Natural killer cell (primary cell): ENCODE results near the gene GJD4. TPM values are rescaled to one million over a fixed set of nuclear protein-coding genes. Genes with fewer than 3 reads are reported as not detected.

Experiments
- ATAC-seq, 3 donors: fragments of 150-1000 bp in 2 of 3; fragments of 200-7000 bp in 1 of 3; cut with Tn5 transposase; 1 replicate in 1 of 3; 2 replicates in 2 of 3; pipeline ENCODE4 v1.10.0; 2021; ENCODE audit warnings: mild to moderate bottlenecking in 2 of 3, moderate library complexity in 2 of 3
- DNase-seq, 2 donors: peaks; one replicate each; pipeline versions ENCODE4 v3.0.0 to v3.0.0-alpha.2; 2013 to 2021; ENCODE audit warnings: mixed read lengths in 1 of 2
- H3K27ac ChIP-seq: one replicate; pipeline ENCODE4 v1.5.1; 2013; ENCODE audit warnings: mild to moderate bottlenecking, low read length
- H3K27me3 ChIP-seq: one replicate; pipeline ENCODE4 v1.6.1; 2013; ENCODE audit warnings: low read length; ENCODE audit not compliant: control insufficient read depth, insufficient read depth
- H3K36me3 ChIP-seq: one replicate; pipeline ENCODE4 v1.6.1; 2013; ENCODE audit warnings: low read length; ENCODE audit not compliant: control insufficient read depth, insufficient read depth
- H3K4me1 ChIP-seq: one replicate; pipeline ENCODE4 v1.6.1; 2013; ENCODE audit warnings: low read length; ENCODE audit not compliant: control insufficient read depth, insufficient read depth
- H3K4me3 ChIP-seq: one replicate; pipeline ENCODE4 v1.5.1; 2013; ENCODE audit warnings: low read length
- H3K9me3 ChIP-seq: one replicate; pipeline ENCODE4 v1.6.1; 2013; ENCODE audit warnings: low read length; ENCODE audit not compliant: control insufficient read depth, insufficient read depth
- H3K27ac Mint-ChIP-seq, 2 donors: one replicate each; pipeline ENCODE4 v1.8.0; 2022; ENCODE audit warnings: mild to moderate bottlenecking in 2 of 2, mixed read lengths in 2 of 2, moderate library complexity in 1 of 2
- H3K27me3 Mint-ChIP-seq, 2 donors: one replicate each; pipeline ENCODE4 v1.8.0; 2022; ENCODE audit warnings: low read depth in 2 of 2, mixed read lengths in 2 of 2
- H3K36me3 Mint-ChIP-seq: one replicate; pipeline ENCODE4 v1.8.0; 2022; ENCODE audit warnings: mixed read lengths
- H3K4me1 Mint-ChIP-seq, 2 donors: one replicate each; pipeline ENCODE4 v1.8.0; 2022; ENCODE audit warnings: mixed read lengths in 2 of 2
- H3K4me3 Mint-ChIP-seq: one replicate; pipeline ENCODE4 v1.8.0; 2022; ENCODE audit warnings: mild to moderate bottlenecking, moderate library complexity, mixed read lengths
- H3K9me3 Mint-ChIP-seq, 2 donors: one replicate each; pipeline ENCODE4 v1.8.0; 2022; ENCODE audit warnings: mixed read lengths in 2 of 2
- CTCF ChIP-seq: fragments of 200-600 bp; IDR thresholded peaks from one replicate; pipeline ENCODE4 v1.8.0; 2022; ENCODE audit warnings: antibody characterized with exemption
- WGBS: methylation state at CpG from one replicate; pipeline ENCODE4 v1.1.7; 2013; ENCODE audit warnings: missing lambda C conversion rate; ENCODE audit not compliant: insufficient coverage; 5-methylcytosine and 5-hydroxymethylcytosine counted together
- intact Hi-C: fragments of 100-400 bp; cut with micrococcal nuclease; formaldehyde crosslinking; loops from one replicate; pipeline ENCODE4 v1.14.2; 2022
- total RNA-seq, 4 donors: library from RNA; stranded (reverse); fragments of 120-200 nt in 1 of 4; gene quantifications; one replicate each; pipeline versions ENCODE4 v1.2.3 to v1.2.4, GENCODE V29; 2013 to 2022

GJD4 gene
- total RNA-seq, 3 donors from 2014 or later (not counting 1 experiment from before 2014, with no cell fraction given), result not detected

GRCh38 chr10:35594115-35595079 is 10.7 kb upstream of the GJD4 start:
- Histone ChIP-seq H3K27me3 (no peaks in the 10 kb centered on the region), H3K4me1 (no peaks in the 10 kb centered on the region), H3K36me3 (no peaks in the 10 kb centered on the region), H3K4me3 (no peak overlapping the region), H3K9me3 (no peaks in the 10 kb centered on the region), H3K27ac (no peak overlapping the region)
- H3K36me3 Mint-ChIP-seq, result peaks cover 7% of the 10 kb centered on the region
- no peak overlapping the region for H3K27ac Mint-ChIP-seq
- no peaks in the 10 kb centered on the region for H3K4me1 Mint-ChIP-seq
- H3K27me3 Mint-ChIP-seq, result peaks cover 9 to 16% of the 10 kb centered on the region in 2 donors
- intact Hi-C loops, result no loop called here
- DNase-seq (no peak), ATAC-seq (no peak)
- H3K4me3 Mint-ChIP-seq, result no peak overlapping the region
- H3K9me3 Mint-ChIP-seq, result peaks cover 2% of the 10 kb centered on the region in 2 donors
- no peak for TF ChIP-seq CTCF
- WGBS, result 74% methylated on average over 14 of the region's 14 CpGs

- H3K4me3 Mint-ChIP-seq, result no peak overlapping the region
- no peak for ATAC-seq
- no peak for DNase-seq
- Histone ChIP-seq H3K36me3 (no peaks in the 10 kb centered on the region), H3K4me1 (no peaks in the 10 kb centered on the region), H3K9me3 (no peaks in the 10 kb centered on the region), H3K4me3 (no peak overlapping the region), H3K27ac (no peak overlapping the region), H3K27me3 (no peaks in the 10 kb centered on the region)
- H3K27ac Mint-ChIP-seq, result no peak overlapping the region
- peaks cover 13 to 16% of the 10 kb centered on the region in 2 donors for H3K27me3 Mint-ChIP-seq
- H3K4me1 Mint-ChIP-seq, result no peaks in the 10 kb centered on the region
- intact Hi-C loops, result no loop called here
- peaks cover 7% of the 10 kb centered on the region for H3K36me3 Mint-ChIP-seq
- TF ChIP-seq CTCF, result no peak
- peaks cover 2% of the 10 kb centered on the region in 2 donors for H3K9me3 Mint-ChIP-seq
- 63% methylated on average over 2 of the region's 3 CpGs for WGBS
These were observed 10.0 kb upstream of the GJD4 start for GRCh38 chr10:35595106-35595505.

- H3K27me3 ChIP-seq, result peaks cover 4% of the 10 kb centered on the region
- Mint-ChIP-seq H3K27me3 (peaks cover 3 to 20% of the 10 kb centered on the region in 2 donors), H3K4me3 (no peak overlapping the region), H3K9me3 (no peaks in the 10 kb centered on the region), H3K27ac (no peak overlapping the region), H3K4me1 (no peaks in the 10 kb centered on the region), H3K36me3 (no peaks in the 10 kb centered on the region)
- DNase-seq (no peak), ATAC-seq (no peak)
- H3K9me3 ChIP-seq, result no peaks in the 10 kb centered on the region
- H3K27ac ChIP-seq, result no peak overlapping the region
- TF ChIP-seq CTCF, result no peak
- H3K36me3 ChIP-seq, result no peaks in the 10 kb centered on the region
- no peak overlapping the region for H3K4me3 ChIP-seq
- intact Hi-C loops, result no loop called here
- WGBS, result 53% methylated on average over 6 of the region's 6 CpGs
- no peaks in the 10 kb centered on the region for H3K4me1 ChIP-seq
These were observed 6.8 kb upstream of the GJD4 start for GRCh38 chr10:35598379-35598778.
